A549 (cell line): Measurements from ENCODE around the gene SLC9C2. TPM values are rescaled to one million over a fixed set of nuclear protein-coding genes. Genes with fewer than 3 reads are reported as not detected.
"Not testable (repeated sequence)": the region's sequence is repeated elsewhere in the genome, so short reads cannot be mapped to it uniquely, and the experiment has no call there.

Experiments used
- ATAC-seq, 2 experiments: fragments of 200-7000 bp in 1 of 2; fragments of >200 bp in 1 of 2; cut with Nextera tagmentation in 1 of 2; cut with Tn5 transposase in 1 of 2; 3 replicates each; pipeline versions ENCODE4 v1.8.0 to v1.9.1; 2018 to 2020; ENCODE audit warnings: mild to moderate bottlenecking in 1 of 2, moderate library complexity in 1 of 2
- CTCF ChIA-PET: fragments of 300-600 bp; sonication (Branson Sonifier 250); formaldehyde crosslinking; extraction: SDS; loops from one replicate; lab custom pipeline; 2021; ENCODE audit warnings: antibody characterized with exemption, inconsistent platforms; lab: Yijun Ruan, JAX
- POLR2A ChIA-PET: fragments of 350-600 bp; formaldehyde crosslinking; extraction: SDS; loops from one replicate; lab custom pipeline; 2021; ENCODE audit warnings: antibody characterized with exemption, inconsistent platforms; lab: Yijun Ruan, JAX
- DNase-seq, 2 experiments: peaks; one replicate each; pipeline versions ENCODE4 v3.0.0 to v3.0.0-alpha.2; 2011 to 2016; ENCODE audit warnings: low read depth in 1 of 2, low spot score in 1 of 2
- FAIRE-seq: peaks from 2 replicates; lab custom pipeline; 2011; peaks lifted over from hg19 to GRCh38; lab: Jason Lieb, UNC
- H3K27ac ChIP-seq, 2 experiments: fragments of >200 bp; sonication (Bioruptor Twin); formaldehyde crosslinking; 3 replicates each; pipeline ENCODE4 v1.5.1; 2016 to 2017
- H3K4me1 ChIP-seq: fragments of >200 bp; sonication (Bioruptor Twin); formaldehyde crosslinking; 3 replicates; pipeline ENCODE4 v1.6.1; 2016
- H3K4me2 ChIP-seq: fragments of >200 bp; sonication (Bioruptor Twin); formaldehyde crosslinking; 3 replicates; pipeline ENCODE4 v1.6.1; 2016
- H3K4me3 ChIP-seq: fragments of >200 bp; sonication (Bioruptor Twin); formaldehyde crosslinking; 3 replicates; pipeline ENCODE4 v1.5.1; 2016
- H3K9me3 ChIP-seq: fragments of >200 bp; sonication (Bioruptor Twin); formaldehyde crosslinking; 3 replicates; pipeline ENCODE4 v1.6.1; 2016
- ATOH8 ChIP-seq: fragments of 250-450 bp; sonication (Bioruptor Pico); IDR thresholded peaks from 2 replicates; pipeline ENCODE4 v1.5.0; 2020; ENCODE audit warnings: low read depth, mild to moderate bottlenecking, moderate library complexity
- CTCF ChIP-seq: fragments of >200 bp; sonication (Bioruptor Twin); formaldehyde crosslinking; IDR thresholded peaks from 3 replicates; pipeline ENCODE4 v1.5.1; 2016
- EHF ChIP-seq: fragments of 250-450 bp; sonication (Bioruptor Pico); IDR thresholded peaks from 2 replicates; pipeline ENCODE4 v1.5.0; 2020; ENCODE audit warnings: mild to moderate bottlenecking
- ELK1 ChIP-seq: fragments of 150-350 bp; IDR thresholded peaks from 2 replicates; pipeline ENCODE4 v1.6.1; 2014; ENCODE audit warnings: low read depth, mild to moderate bottlenecking, low read length
- ESRRA ChIP-seq: fragments of 150-350 bp; IDR thresholded peaks from 2 replicates; pipeline ENCODE4 v1.6.1; 2014; ENCODE audit warnings: mild to moderate bottlenecking, low read length, borderline replicate concordance
- HES2 ChIP-seq: fragments of >200 bp; sonication (Bioruptor Twin); formaldehyde crosslinking; IDR thresholded peaks from 2 replicates; pipeline ENCODE4 v1.6.1; 2016
- HMGXB4 ChIP-seq: fragments of 250-450 bp; sonication (Bioruptor Pico); IDR thresholded peaks from 2 replicates; pipeline ENCODE4 v1.5.0; 2021; ENCODE audit warnings: mild to moderate bottlenecking, moderate library complexity, borderline replicate concordance
- JUN ChIP-seq, 2 experiments: fragments of >200 bp; sonication (Bioruptor Twin); formaldehyde crosslinking; IDR thresholded peaks; 2 replicates in 1 of 2; 3 replicates in 1 of 2; pipeline ENCODE4 v1.6.1; 2016 to 2017
- KDM1A ChIP-seq: fragments of 200-600 bp; sonication (generic); IDR thresholded peaks from 2 replicates; pipeline ENCODE4 v1.6.1; 2016; ENCODE audit warnings: low read depth, mild to moderate bottlenecking
- MAFK ChIP-seq: fragments of 450-650 bp; IDR thresholded peaks from 2 replicates; pipeline ENCODE4 v1.6.1; 2014; ENCODE audit not compliant: partially characterized antibody
- MAX ChIP-seq: IDR thresholded peaks from 2 replicates; pipeline ENCODE4 v1.6.1; 2012
- MYC ChIP-seq: IDR thresholded peaks from 2 replicates; pipeline ENCODE4 v1.6.1; 2012; ENCODE audit warnings: mild to moderate bottlenecking, inconsistent platforms, low read length, improper control_type of control experiment, borderline replicate concordance
- NFE2L2 ChIP-seq: fragments of 150-350 bp; conservative IDR thresholded peaks from 2 replicates; pipeline ENCODE4 v1.6.1; 2014; ENCODE audit warnings: low read length
- NPAS2 ChIP-seq: fragments of 250-450 bp; sonication (Bioruptor Pico); IDR thresholded peaks from 2 replicates; pipeline ENCODE4 v1.8.0; 2022; ENCODE audit warnings: mild to moderate bottlenecking, moderate library complexity, borderline replicate concordance
- RAD21 ChIP-seq, 2 experiments: fragments of >200 bp in 1 of 2; sonication (Bioruptor Twin) in 1 of 2; formaldehyde crosslinking in 1 of 2; IDR thresholded peaks in 1 of 2; conservative IDR thresholded peaks in 1 of 2; 2 replicates in 1 of 2; 3 replicates in 1 of 2; pipeline ENCODE4 v1.6.1; 2012 to 2018; ENCODE audit warnings: inconsistent platforms in 1 of 2
- RFX5 ChIP-seq: fragments of 450-650 bp; IDR thresholded peaks from 2 replicates; pipeline ENCODE4 v1.7.1; 2014; ENCODE audit warnings: antibody characterized with exemption, mild to moderate bottlenecking, moderate library complexity
- RNF2 ChIP-seq: fragments of 200-600 bp; sonication (generic); IDR thresholded peaks from 2 replicates; pipeline ENCODE4 v1.6.1; 2016; ENCODE audit warnings: low read depth, mild to moderate bottlenecking, antibody characterized with exemption, moderate library complexity, borderline replicate concordance
- TP53 ChIP-seq: fragments of 250-450 bp; sonication (Bioruptor Pico); IDR thresholded peaks from 2 replicates; pipeline ENCODE4 v1.5.0; 2021; ENCODE audit warnings: mild to moderate bottlenecking, moderate library complexity
- ZC3H11A ChIP-seq: fragments of 450-650 bp; IDR thresholded peaks from 2 replicates; pipeline ENCODE4 v1.6.1; 2014; ENCODE audit warnings: antibody characterized with exemption, mild to moderate bottlenecking
- ZFP36 ChIP-seq: fragments of 450-650 bp; IDR thresholded peaks from 2 replicates; pipeline ENCODE4 v1.6.1; 2014; ENCODE audit warnings: borderline replicate concordance; ENCODE audit not compliant: partially characterized antibody
- WGBS: methylation state at CpG from one replicate; pipeline ENCODE4 v1.1.6; 2017; ENCODE audit errors: missing lambda C conversion rate; 5-methylcytosine and 5-hydroxymethylcytosine counted together
- polyA plus RNA-seq, 4 experiments: library from polyadenylated mRNA; depleted of rRNA in 3 of 4; stranded (reverse); fragments of >200 nt; fragmentation: RNase III in 1 of 4; extraction: RNeasy Plus Mini Kit Qiagen cat#74134 plus additional on column Dnase treatment in 1 of 4; gene quantifications; 2 replicates in 3 of 4; 3 replicates in 1 of 4; pipeline ENCODE4 v1.2.3, GENCODE V29; 2011 to 2017

The SLC9C2 gene
- polyA plus RNA-seq, 2 of the 4 experiments (the other 2 are of a cell fraction): not detected

- no peak for TF ChIP-seq JUN (IDR thresholded peaks at IDR 0.05)
- no peak for TF ChIP-seq KDM1A
- no peak for TF ChIP-seq CTCF
- no peak for TF ChIP-seq ATOH8 (CRISPR knock-in tag)
- no peak for TF ChIP-seq RFX5
- TF ChIP-seq NPAS2 (CRISPR knock-in tag): no peak
- no peak for TF ChIP-seq EHF (CRISPR knock-in tag)
- TF ChIP-seq RAD21 (conservative IDR thresholded peaks at IDR 0.05 in 1 of 2, IDR thresholded peaks at IDR 0.05 in 1 of 2): no peak
- TF ChIP-seq ZC3H11A: no peak
- TF ChIP-seq MAFK: no peak
- TF ChIP-seq MAX: no peak
- no peak for TF ChIP-seq ELK1
- TF ChIP-seq ESRRA: no peak
- TF ChIP-seq TP53 (CRISPR knock-in tag): no peak
- no peak for TF ChIP-seq RNF2
- no peak for TF ChIP-seq ZFP36
- no peak for TF ChIP-seq HMGXB4
- TF ChIP-seq MYC: no peak
- TF ChIP-seq HES2: no peak
- TF ChIP-seq NFE2L2: no peak
- ChIA-PET CTCF (interaction anchor here (0.9 to 1.3 kb wide), 4 partner anchors 9 to 731 kb away, joined by 3 to 4 read pairs (median 3); no protein-coding TSS in a partner anchor), POLR2A (interaction anchor here (0.6 to 2.6 kb wide), 3 partner anchors 239 to 351 kb away, joined by 3 to 15 read pairs (median 4); partner anchors contain the start of genes CENPL, DARS2 and KLHL20)
- WGBS: 37% methylated on average over 5 of the region's 5 CpGs
- peaks cover 42% of the 10 kb centered on the region for H3K4me1 ChIP-seq
- peaks cover 3% of the 10 kb centered on the region; the same call in 2 of the 3 replicates for H3K9me3 ChIP-seq
- peak overlapping the region; percentile 89 for H3K4me2 ChIP-seq
- peak overlapping the region; percentile 81; the same call in 2 of the 3 replicates for H3K4me3 ChIP-seq
- ATAC-seq (no peak), DNase-seq (no peak), FAIRE-seq (no peak)
- peak overlapping the region; percentile 91 to 93; a peak in 4 of 6 replicates for H3K27ac ChIP-seq
Measured at GRCh38 chr1:173475564-173476196, 127.2 kb downstream of the SLC9C2 start.

- POLR2A ChIA-PET: interaction anchor here (1.1 to 2.6 kb wide), 2 partner anchors 240 to 349 kb away, joined by 3 to 15 read pairs; partner anchors contain the start of genes CENPL, DARS2 and KLHL20
- 79% methylated on average over 17 of the region's 17 CpGs for WGBS
Measured at GRCh38 chr1:173474780-173475421, 128.0 kb downstream of the SLC9C2 start.

More at GRCh38 chr1:173474780-173475421, 128.0 kb downstream of the SLC9C2 start:
- not testable (repeated sequence) for H3K27ac ChIP-seq, H3K4me3 ChIP-seq, ATAC-seq, FAIRE-seq, H3K9me3 ChIP-seq, DNase-seq
- peaks cover 42% of the 10 kb centered on the region for H3K4me1 ChIP-seq
- CTCF ChIA-PET: interaction anchor here (0.9 to 1.2 kb wide), 3 partner anchors 9 to 43 kb away, joined by 3 to 4 read pairs (median 3); no protein-coding TSS in a partner anchor
- H3K4me2 ChIP-seq: peak overlapping the region; percentile 89; the same call in 2 of the 3 replicates
